Suprapubic skin (tissue), 4 donors: ENCODE results near the gene FHOD3.

Experiments
- EP300 ChIP-seq: sonication (generic); formaldehyde crosslinking; IDR thresholded peaks from one replicate; pipeline ENCODE4 v1.6.1; 2017; ENCODE audit warnings: antibody characterized with exemption
- POLR2A ChIP-seq, 2 donors: fragments of 450-650 bp; IDR thresholded peaks; one replicate each; pipeline ENCODE4 v1.6.1; 2017; ENCODE audit warnings: antibody characterized with exemption in 2 of 2, mild to moderate bottlenecking in 2 of 2, moderate library complexity in 2 of 2
- POLR2AphosphoS5 ChIP-seq, 3 donors: sonication (generic); formaldehyde crosslinking; IDR thresholded peaks; one replicate each; pipeline ENCODE4 v1.6.1; 2017; ENCODE audit warnings: antibody characterized with exemption in 3 of 3
- TF ChIP-seq, protein P1 (sequence below), 2 donors: fragments of 200-600 bp in 1 of 2; fragments of 450-650 bp in 1 of 2; sonication (generic) in 1 of 2; IDR thresholded peaks; one replicate each; pipeline ENCODE4 v1.5.1; 2016 to 2019; ENCODE audit warnings: antibody characterized with exemption in 2 of 2, mild to moderate bottlenecking in 1 of 2, moderate library complexity in 1 of 2

DNA sequence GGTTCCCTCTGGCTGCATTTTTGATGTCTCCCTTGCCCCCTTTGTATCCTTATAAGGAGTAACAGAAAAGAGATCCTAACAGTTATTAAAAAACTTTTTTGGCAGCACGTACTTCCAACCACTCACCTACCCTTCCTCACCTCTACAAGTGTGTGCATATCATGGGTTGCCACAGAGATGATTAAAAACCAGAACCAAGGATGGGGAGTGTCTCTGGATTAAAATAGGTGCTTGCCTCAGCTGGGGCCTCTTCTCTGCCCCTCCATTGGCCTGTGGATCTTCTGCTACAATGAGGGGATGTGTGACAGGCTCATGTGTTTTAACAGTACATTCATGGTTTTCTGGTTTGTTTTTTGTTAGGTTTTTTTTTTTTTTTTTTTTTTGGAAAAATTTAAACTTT, 160.8 kb downstream of the FHOD3 start:
- TF ChIP-seq, protein P1, sequence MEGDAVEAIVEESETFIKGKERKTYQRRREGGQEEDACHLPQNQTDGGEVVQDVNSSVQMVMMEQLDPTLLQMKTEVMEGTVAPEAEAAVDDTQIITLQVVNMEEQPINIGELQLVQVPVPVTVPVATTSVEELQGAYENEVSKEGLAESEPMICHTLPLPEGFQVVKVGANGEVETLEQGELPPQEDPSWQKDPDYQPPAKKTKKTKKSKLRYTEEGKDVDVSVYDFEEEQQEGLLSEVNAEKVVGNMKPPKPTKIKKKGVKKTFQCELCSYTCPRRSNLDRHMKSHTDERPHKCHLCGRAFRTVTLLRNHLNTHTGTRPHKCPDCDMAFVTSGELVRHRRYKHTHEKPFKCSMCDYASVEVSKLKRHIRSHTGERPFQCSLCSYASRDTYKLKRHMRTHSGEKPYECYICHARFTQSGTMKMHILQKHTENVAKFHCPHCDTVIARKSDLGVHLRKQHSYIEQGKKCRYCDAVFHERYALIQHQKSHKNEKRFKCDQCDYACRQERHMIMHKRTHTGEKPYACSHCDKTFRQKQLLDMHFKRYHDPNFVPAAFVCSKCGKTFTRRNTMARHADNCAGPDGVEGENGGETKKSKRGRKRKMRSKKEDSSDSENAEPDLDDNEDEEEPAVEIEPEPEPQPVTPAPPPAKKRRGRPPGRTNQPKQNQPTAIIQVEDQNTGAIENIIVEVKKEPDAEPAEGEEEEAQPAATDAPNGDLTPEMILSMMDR (IDR thresholded peaks at IDR 0.05) = no peak
- TF ChIP-seq EP300 (no peak), POLR2A (IDR thresholded peaks at IDR 0.05) (no peak), POLR2AphosphoS5 (IDR thresholded peaks at IDR 0.05) (no peak)
